B cell (primary cell): ENCODE results near the gene DGAT2.

ENCODE experiments used
- EZH2 ChIP-seq: IDR thresholded peaks from 2 replicates; pipeline ENCODE4 v1.6.1; 2012; ENCODE audit warnings: borderline replicate concordance, low read depth, mild to moderate bottlenecking, moderate library complexity, low read length; ENCODE audit not compliant: insufficient read depth, poor library complexity, severe bottlenecking
- TF ChIP-seq, protein P1 (sequence below): fragments of 200-600 bp; IDR thresholded peaks from one replicate; pipeline ENCODE4 v1.8.0; 2022; ENCODE audit warnings: antibody characterized with exemption, mild to moderate bottlenecking

DNA sequence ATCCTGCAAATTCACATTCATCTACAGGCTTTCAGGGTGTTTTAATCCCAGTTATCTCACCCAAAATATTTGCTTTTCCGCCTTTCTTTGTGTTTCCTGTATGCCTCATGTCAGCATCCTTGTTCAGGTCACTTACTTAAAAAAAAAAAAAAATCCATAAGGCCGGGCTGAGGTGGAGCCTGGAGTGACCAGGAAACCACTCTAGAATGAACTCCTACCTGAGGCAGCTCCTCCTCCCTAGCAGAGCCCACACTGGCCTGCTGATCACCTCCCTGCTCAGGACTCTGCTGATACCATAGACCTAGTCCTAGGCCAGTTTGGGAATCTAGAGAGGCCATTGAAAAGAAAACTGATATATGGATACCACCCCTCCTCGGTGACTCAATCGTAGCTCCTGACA lies 8.7 kb upstream of the DGAT2 start:
- TF ChIP-seq EZH2: no peak
- TF ChIP-seq, protein P1, sequence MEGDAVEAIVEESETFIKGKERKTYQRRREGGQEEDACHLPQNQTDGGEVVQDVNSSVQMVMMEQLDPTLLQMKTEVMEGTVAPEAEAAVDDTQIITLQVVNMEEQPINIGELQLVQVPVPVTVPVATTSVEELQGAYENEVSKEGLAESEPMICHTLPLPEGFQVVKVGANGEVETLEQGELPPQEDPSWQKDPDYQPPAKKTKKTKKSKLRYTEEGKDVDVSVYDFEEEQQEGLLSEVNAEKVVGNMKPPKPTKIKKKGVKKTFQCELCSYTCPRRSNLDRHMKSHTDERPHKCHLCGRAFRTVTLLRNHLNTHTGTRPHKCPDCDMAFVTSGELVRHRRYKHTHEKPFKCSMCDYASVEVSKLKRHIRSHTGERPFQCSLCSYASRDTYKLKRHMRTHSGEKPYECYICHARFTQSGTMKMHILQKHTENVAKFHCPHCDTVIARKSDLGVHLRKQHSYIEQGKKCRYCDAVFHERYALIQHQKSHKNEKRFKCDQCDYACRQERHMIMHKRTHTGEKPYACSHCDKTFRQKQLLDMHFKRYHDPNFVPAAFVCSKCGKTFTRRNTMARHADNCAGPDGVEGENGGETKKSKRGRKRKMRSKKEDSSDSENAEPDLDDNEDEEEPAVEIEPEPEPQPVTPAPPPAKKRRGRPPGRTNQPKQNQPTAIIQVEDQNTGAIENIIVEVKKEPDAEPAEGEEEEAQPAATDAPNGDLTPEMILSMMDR: no peak
